ENCODE results near the gene POLDIP3.

The POLDIP3 gene

GRCh38 chr22:42645938-42646568 is 31.4 kb upstream of the POLDIP3 start:
- Mint-ChIP-seq H3K27me3 (no peaks in the 10 kb centered on the region), H3K27ac (no peak overlapping the region), H3K4me3 (peak overlapping the region; percentile 46), H3K9me3 (no peaks in the 10 kb centered on the region), H3K36me3 (peaks cover 2% of the 10 kb centered on the region), H3K4me1 (peaks cover 33% of the 10 kb centered on the region)
- no peak for DNase-seq (ENCODE audit: low spot score in 2 of 2)
- ATAC-seq (ENCODE audit: low read depth): no peak

DNA sequence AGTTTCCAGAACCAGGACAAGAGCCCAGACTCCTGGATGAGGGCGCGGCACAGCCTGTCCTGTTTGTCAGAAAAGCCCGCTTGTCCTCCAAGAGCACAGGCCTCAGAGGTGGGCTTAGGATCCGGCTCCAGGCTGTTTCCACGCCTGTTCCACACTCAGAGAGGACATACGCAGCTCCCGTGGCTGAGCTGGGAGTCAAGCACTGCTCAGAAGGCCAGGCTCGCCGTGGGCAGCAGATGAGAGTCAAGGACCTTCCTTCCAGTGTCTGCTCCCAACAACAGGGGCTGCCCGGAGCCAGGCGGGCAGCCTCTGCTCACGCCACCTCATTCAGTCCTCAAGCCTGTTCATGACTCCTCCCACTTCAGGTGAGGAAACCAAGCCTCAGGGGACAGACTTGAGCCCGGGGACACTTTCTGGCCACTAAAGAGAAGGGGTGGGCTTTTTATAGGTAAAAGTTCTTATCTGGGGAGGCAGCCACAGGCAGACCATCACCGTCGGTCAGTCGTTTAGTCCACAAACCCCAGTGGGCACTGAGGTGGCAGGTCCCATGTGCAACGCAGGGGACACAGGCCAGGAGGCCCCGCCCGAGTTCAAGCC is 30.8 kb upstream of the POLDIP3 start:
- H3K4me1 Mint-ChIP-seq: peaks cover 37% of the 10 kb centered on the region
- no peak for ATAC-seq (ENCODE audit: low read depth)
- peak overlapping the region; percentile 77 for H3K27ac Mint-ChIP-seq
- H3K4me3 Mint-ChIP-seq: no peak overlapping the region
- no peak for DNase-seq (ENCODE audit: low spot score in 2 of 2)
- H3K9me3 Mint-ChIP-seq: no peaks in the 10 kb centered on the region
- H3K36me3 Mint-ChIP-seq: peaks cover 2% of the 10 kb centered on the region
- no peaks in the 10 kb centered on the region for H3K27me3 Mint-ChIP-seq

- no peaks in the 10 kb centered on the region for H3K27me3 Mint-ChIP-seq
- peaks cover 37% of the 10 kb centered on the region for H3K4me1 Mint-ChIP-seq
- H3K36me3 Mint-ChIP-seq: peaks cover 2% of the 10 kb centered on the region
- ATAC-seq (ENCODE audit: low read depth) (no peak), DNase-seq (ENCODE audit: low spot score in 2 of 2) (no peak)
- H3K27ac Mint-ChIP-seq: peak overlapping the region; percentile 77
- peak overlapping the region; percentile 53 for H3K4me3 Mint-ChIP-seq
- no peaks in the 10 kb centered on the region for H3K9me3 Mint-ChIP-seq
Measured at GRCh38 chr22:42644422-42645340, 30.0 kb upstream of the POLDIP3 start.

GRCh38 chr22:42643634-42644421 is 29.1 kb upstream of the POLDIP3 start:
- peak overlapping the region; percentile 71 for H3K27ac Mint-ChIP-seq

DNA sequence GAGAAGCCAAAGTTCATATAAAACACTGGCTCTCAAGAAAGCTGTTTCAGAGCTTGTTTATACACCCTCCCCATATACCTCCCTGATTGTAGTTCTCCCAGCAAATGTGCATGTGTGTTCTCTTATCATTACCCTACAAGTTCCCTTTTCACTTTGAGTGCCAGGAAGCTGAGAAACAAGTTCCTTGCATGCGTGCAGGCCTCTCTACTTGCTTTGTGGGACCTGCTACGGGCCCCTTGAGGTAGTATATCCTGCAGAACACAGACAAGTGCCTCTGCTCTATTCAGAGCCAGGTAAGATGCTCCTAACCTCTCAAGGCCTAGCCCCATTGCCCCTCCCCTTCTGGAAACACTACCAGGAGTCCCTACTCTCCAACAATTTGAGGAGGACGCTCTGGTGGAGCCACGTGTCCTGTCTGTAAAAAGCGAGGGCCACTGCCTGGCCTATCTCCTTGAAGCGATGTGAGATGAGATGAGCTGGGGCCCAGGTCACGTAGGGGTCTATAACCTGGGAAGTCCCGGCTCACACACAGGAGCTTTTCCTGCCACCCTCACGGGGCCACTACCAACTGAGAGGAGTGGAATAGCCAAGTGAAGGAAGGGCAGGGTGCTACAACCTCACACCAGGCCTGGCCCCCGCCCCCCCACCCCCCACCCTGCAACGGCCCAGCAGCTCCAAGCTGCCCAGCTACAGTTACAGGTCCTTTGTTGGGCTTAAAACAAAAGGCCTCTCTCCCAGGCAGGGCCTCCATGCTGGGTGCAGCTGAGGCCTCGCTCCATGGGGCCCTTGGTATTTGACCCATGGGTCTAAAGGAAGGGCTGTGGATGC is 28.3 kb upstream of the POLDIP3 start:
- Mint-ChIP-seq H3K27me3 (no peaks in the 10 kb centered on the region), H3K36me3 (no peaks in the 10 kb centered on the region), H3K27ac (peak overlapping the region; percentile 63), H3K9me3 (no peaks in the 10 kb centered on the region), H3K4me3 (peak overlapping the region; percentile 17), H3K4me1 (peaks cover 33% of the 10 kb centered on the region)
- ATAC-seq (ENCODE audit: low read depth) (peak; percentile 82), DNase-seq (ENCODE audit: low spot score in 2 of 2) (no peak)

More at GRCh38 chr22:42643634-42644421, 29.1 kb upstream of the POLDIP3 start:
- Mint-ChIP-seq H3K36me3 (peaks cover 2% of the 10 kb centered on the region), H3K4me1 (peaks cover 36% of the 10 kb centered on the region), H3K4me3 (peak overlapping the region; percentile 53), H3K27me3 (no peaks in the 10 kb centered on the region), H3K9me3 (no peaks in the 10 kb centered on the region)
- ATAC-seq (ENCODE audit: low read depth) (no peak), DNase-seq (ENCODE audit: low spot score in 2 of 2) (no peak)

GRCh38 chr22:42641801-42642413 is 27.2 kb upstream of the POLDIP3 start:
- peaks cover 30% of the 10 kb centered on the region for H3K4me1 Mint-ChIP-seq
- H3K9me3 Mint-ChIP-seq: no peaks in the 10 kb centered on the region
- no peaks in the 10 kb centered on the region for H3K27me3 Mint-ChIP-seq
- ATAC-seq (ENCODE audit: low read depth) (no peak), DNase-seq (ENCODE audit: low spot score in 2 of 2) (no peak)
- H3K27ac Mint-ChIP-seq: no peak overlapping the region
- no peaks in the 10 kb centered on the region for H3K36me3 Mint-ChIP-seq
- H3K4me3 Mint-ChIP-seq: no peak overlapping the region

DNA sequence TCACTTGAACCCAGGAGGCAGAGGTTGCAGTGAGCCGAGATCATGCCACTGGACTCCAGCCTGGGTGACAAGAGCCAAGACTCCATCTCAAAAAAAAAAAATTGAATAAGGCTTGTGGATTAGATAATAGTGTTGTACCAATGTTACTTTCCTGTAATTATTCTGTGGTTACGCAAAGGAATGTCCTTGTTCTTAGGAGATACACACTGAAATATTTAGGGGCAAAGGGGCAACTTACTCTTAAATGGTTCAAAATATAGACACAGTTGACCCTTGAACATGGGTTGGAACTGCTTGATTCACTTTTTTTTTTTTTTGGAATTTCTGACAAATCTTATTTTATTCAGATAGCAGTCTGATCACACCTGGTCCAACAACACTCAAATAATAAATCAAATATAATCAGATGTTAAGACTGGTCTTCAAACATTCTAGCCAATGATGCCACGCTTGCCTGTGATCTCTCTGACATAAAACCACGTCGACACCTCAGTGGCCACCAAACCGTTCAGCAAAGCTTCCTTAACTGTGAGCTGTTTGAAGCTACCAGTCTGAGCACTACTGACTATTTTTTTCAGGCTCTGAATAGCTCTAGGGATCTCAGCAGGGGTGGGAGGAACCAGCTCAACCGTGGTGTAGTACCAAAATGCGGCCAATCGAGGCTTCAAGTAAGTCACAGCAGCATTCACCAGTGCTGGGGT is 25.0 kb upstream of the POLDIP3 start:
- H3K4me3 Mint-ChIP-seq: no peak overlapping the region
- no peaks in the 10 kb centered on the region for H3K27me3 Mint-ChIP-seq
- no peak for ATAC-seq (ENCODE audit: low read depth)
- H3K36me3 Mint-ChIP-seq: peaks cover 3% of the 10 kb centered on the region
- DNase-seq (ENCODE audit: low spot score in 2 of 2): no peak
- no peaks in the 10 kb centered on the region for H3K9me3 Mint-ChIP-seq
- H3K27ac Mint-ChIP-seq: no peak overlapping the region
- peaks cover 17% of the 10 kb centered on the region for H3K4me1 Mint-ChIP-seq

DNA sequence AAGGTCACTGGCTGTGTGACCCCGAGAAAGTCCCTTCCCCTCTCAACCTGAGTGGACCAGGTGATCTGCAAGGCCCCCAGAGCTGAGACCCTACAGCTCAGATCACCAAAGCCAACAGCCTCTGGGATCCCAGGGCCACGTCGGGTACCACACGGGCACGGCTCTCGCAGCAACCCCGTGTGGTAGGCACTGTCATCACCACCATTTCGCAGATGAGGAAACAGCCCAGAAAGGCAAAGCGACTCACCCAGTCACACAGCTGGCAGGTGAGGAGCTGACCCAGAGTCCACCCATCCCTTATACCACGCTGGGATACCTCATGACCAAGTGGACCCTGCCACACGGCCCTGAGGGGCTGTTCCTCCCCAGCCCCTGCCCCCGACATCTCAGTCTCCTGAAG is 22.9 kb upstream of the POLDIP3 start:
- Mint-ChIP-seq H3K27me3 (no peaks in the 10 kb centered on the region), H3K4me1 (peaks cover 4% of the 10 kb centered on the region), H3K36me3 (peaks cover 5% of the 10 kb centered on the region), H3K9me3 (no peaks in the 10 kb centered on the region), H3K27ac (no peak overlapping the region), H3K4me3 (no peak overlapping the region)
- no peak for ATAC-seq (ENCODE audit: low read depth)
- DNase-seq (ENCODE audit: low spot score in 2 of 2): no peak

DNA sequence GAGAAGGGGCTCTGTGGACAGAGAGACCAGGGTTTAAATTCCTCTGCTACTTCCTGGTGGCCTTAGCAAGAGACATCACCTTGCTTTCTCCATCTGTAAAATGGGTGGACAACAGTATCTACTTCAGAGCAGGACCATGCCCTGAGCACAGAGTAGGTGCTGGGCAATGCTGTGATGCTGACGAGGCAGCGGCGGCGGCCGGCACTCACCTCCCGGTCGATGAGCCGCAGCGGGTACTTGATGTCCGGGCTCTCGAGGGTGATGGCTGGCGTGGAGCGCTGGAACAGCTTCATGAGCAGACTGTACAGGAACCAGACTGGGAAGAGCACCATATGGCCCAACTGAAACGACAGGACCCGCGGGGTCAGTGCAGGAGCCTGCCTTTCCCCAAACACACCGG is 21.8 kb upstream of the POLDIP3 start:
- no peaks in the 10 kb centered on the region for H3K27me3 Mint-ChIP-seq
- H3K27ac Mint-ChIP-seq: no peak overlapping the region
- DNase-seq (ENCODE audit: low spot score in 2 of 2) (no peak), ATAC-seq (ENCODE audit: low read depth) (no peak)
- H3K36me3 Mint-ChIP-seq: peaks cover 8% of the 10 kb centered on the region
- H3K4me3 Mint-ChIP-seq: no peak overlapping the region
- peaks cover 4% of the 10 kb centered on the region for H3K4me1 Mint-ChIP-seq
- no peaks in the 10 kb centered on the region for H3K9me3 Mint-ChIP-seq

GRCh38 chr22:42635531-42635930 is 20.8 kb upstream of the POLDIP3 start:
- DNase-seq (ENCODE audit: low spot score in 2 of 2): no peak
- H3K9me3 Mint-ChIP-seq: no peaks in the 10 kb centered on the region
- peaks cover 8% of the 10 kb centered on the region for H3K36me3 Mint-ChIP-seq
- no peak overlapping the region for H3K4me3 Mint-ChIP-seq
- peaks cover under 1% of the 10 kb centered on the region for H3K4me1 Mint-ChIP-seq
- no peak overlapping the region for H3K27ac Mint-ChIP-seq
- H3K27me3 Mint-ChIP-seq: no peaks in the 10 kb centered on the region
- ATAC-seq (ENCODE audit: low read depth): no peak

GRCh38 chr22:42633013-42633412 is 18.3 kb upstream of the POLDIP3 start:
- Mint-ChIP-seq H3K27ac (no peak overlapping the region), H3K4me1 (no peaks in the 10 kb centered on the region), H3K9me3 (no peaks in the 10 kb centered on the region), H3K36me3 (peaks cover 19% of the 10 kb centered on the region), H3K27me3 (no peaks in the 10 kb centered on the region), H3K4me3 (no peak overlapping the region)
- no peak for DNase-seq (ENCODE audit: low spot score in 2 of 2)
- ATAC-seq (ENCODE audit: low read depth): no peak

DNA sequence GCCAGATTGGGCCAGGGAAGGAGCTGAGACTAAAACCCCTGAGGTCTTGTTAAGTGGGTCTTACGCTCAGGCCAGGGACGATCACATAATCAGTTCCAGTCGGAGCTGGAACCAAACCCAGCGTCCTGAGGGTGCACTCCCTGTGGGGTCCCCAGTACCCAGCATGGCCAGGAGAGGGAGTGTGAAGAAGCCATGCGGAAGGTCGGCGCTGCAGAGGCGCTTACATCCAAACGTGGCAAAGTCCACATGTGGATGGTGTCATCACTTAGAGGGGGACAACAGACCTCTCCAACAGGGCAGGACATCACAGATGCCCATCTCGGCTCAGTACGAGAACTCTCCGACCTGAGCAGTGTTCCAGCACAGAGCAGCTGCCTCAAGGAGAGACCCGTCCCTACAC is 17.4 kb upstream of the POLDIP3 start:
- ATAC-seq (ENCODE audit: low read depth) (no peak), DNase-seq (ENCODE audit: low spot score in 2 of 2) (no peak)
- H3K27ac Mint-ChIP-seq: no peak overlapping the region
- H3K36me3 Mint-ChIP-seq: peaks cover 22% of the 10 kb centered on the region
- no peak overlapping the region for H3K4me3 Mint-ChIP-seq
- no peaks in the 10 kb centered on the region for H3K27me3 Mint-ChIP-seq
- H3K9me3 Mint-ChIP-seq: no peaks in the 10 kb centered on the region
- H3K4me1 Mint-ChIP-seq: no peaks in the 10 kb centered on the region
